Mesenchymal stem cell (in vitro differentiated cells and primary cell): Measurements from ENCODE around the gene SYNJ2.

Experiments used
- DNase-seq: peaks from one replicate; pipeline ENCODE4 v3.0.0-alpha.2; 2013
- H2AFZ ChIP-seq: one replicate; pipeline ENCODE4 v1.6.1; 2013; ENCODE audit warnings: low read depth, mild to moderate bottlenecking, control low read depth, inconsistent platforms, low read length, moderate library complexity
- H2AK5ac ChIP-seq: 2 replicates; pipeline ENCODE4 v1.6.1; 2013; ENCODE audit warnings: low read length, moderate library complexity, mild to moderate bottlenecking, inconsistent platforms; ENCODE audit not compliant: severe bottlenecking
- H2BK120ac ChIP-seq: one replicate; pipeline ENCODE4 v1.6.1; 2013; ENCODE audit warnings: low read depth, mild to moderate bottlenecking, inconsistent platforms, low read length, moderate library complexity
- H2BK12ac ChIP-seq, 2 experiments: one replicate each; pipeline ENCODE4 v1.6.1; 2013; ENCODE audit warnings: inconsistent platforms in 2 of 2, low read length in 2 of 2, mild to moderate bottlenecking in 2 of 2, moderate library complexity in 2 of 2, control low read depth in 1 of 2
- H2BK15ac ChIP-seq: one replicate; pipeline ENCODE4 v1.6.1; 2013; ENCODE audit warnings: mild to moderate bottlenecking, low read depth, inconsistent platforms; ENCODE audit not compliant: poor library complexity, severe bottlenecking
- H2BK5ac ChIP-seq: 2 replicates; pipeline ENCODE4 v1.6.1; 2013; ENCODE audit warnings: low read depth, mild to moderate bottlenecking, low read length, control low read depth, inconsistent platforms; ENCODE audit not compliant: poor library complexity, severe bottlenecking
- H3K14ac ChIP-seq, 2 experiments: one replicate each; pipeline ENCODE4 v1.6.1; 2013; ENCODE audit warnings: inconsistent platforms in 2 of 2, low read length in 2 of 2, control low read depth in 1 of 2, mild to moderate bottlenecking in 1 of 2, moderate library complexity in 1 of 2
- H3K18ac ChIP-seq, 2 experiments: one replicate each; pipeline ENCODE4 v1.6.1; 2013; ENCODE audit warnings: inconsistent platforms in 2 of 2, low read length in 2 of 2, control low read depth in 1 of 2, low read depth in 1 of 2, mild to moderate bottlenecking in 1 of 2
- H3K23ac ChIP-seq, 2 experiments: one replicate each; pipeline ENCODE4 v1.6.1; 2013; ENCODE audit warnings: inconsistent platforms in 2 of 2, low read length in 2 of 2, mild to moderate bottlenecking in 2 of 2, moderate library complexity in 2 of 2, control low read depth in 1 of 2
- H3K27ac ChIP-seq: 2 replicates; pipeline ENCODE4 v1.5.1; 2013; ENCODE audit warnings: mild to moderate bottlenecking, moderate library complexity, low read length, control low read depth, inconsistent platforms; ENCODE audit not compliant: poor library complexity, severe bottlenecking
- H3K27me3 ChIP-seq, 2 experiments: 2 replicates each; pipeline versions ENCODE4 v1.6.1 to v1.7.0; 2013; ENCODE audit warnings: low read length in 2 of 2, mild to moderate bottlenecking in 2 of 2, moderate library complexity in 2 of 2, control low read depth in 1 of 2, inconsistent platforms in 1 of 2; ENCODE audit not compliant: control insufficient read depth in 1 of 2, insufficient read depth in 1 of 2
- H3K36me3 ChIP-seq, 2 experiments: 2 replicates each; pipeline versions ENCODE4 v1.6.1 to v1.7.0; 2013; ENCODE audit warnings: low read length in 2 of 2, control low read depth in 1 of 2, inconsistent platforms in 1 of 2, low read depth in 1 of 2, mild to moderate bottlenecking in 1 of 2; ENCODE audit not compliant: insufficient read depth in 2 of 2, control insufficient read depth in 1 of 2
- H3K4ac ChIP-seq, 2 experiments: one replicate each; pipeline ENCODE4 v1.6.1; 2013; ENCODE audit warnings: inconsistent platforms in 2 of 2, low read length in 2 of 2, mild to moderate bottlenecking in 2 of 2, moderate library complexity in 2 of 2, control low read depth in 1 of 2, low read depth in 1 of 2
- H3K4me1 ChIP-seq: 2 replicates; pipeline ENCODE4 v1.6.1; 2013; ENCODE audit warnings: low read depth, low read length, control low read depth; ENCODE audit not compliant: control insufficient read depth, insufficient read depth
- H3K4me2 ChIP-seq: 2 replicates; pipeline ENCODE4 v1.6.1; 2013; ENCODE audit warnings: low read length, mild to moderate bottlenecking, inconsistent platforms; ENCODE audit not compliant: poor library complexity, severe bottlenecking
- H3K4me3 ChIP-seq, 2 experiments: 2 replicates each; pipeline versions ENCODE4 v1.5.1 to v1.7.0; 2013; ENCODE audit warnings: low read length in 2 of 2, mild to moderate bottlenecking in 2 of 2, control low read depth in 1 of 2, low read depth in 1 of 2; ENCODE audit not compliant: insufficient read depth in 1 of 2
- H3K79me1 ChIP-seq: replicated peaks from 2 replicates; pipeline ENCODE4 v1.6.1; 2013; ENCODE audit warnings: mild to moderate bottlenecking, control low read depth, low read length, inconsistent platforms; ENCODE audit not compliant: poor library complexity, severe bottlenecking
- H3K9ac ChIP-seq: 2 replicates; pipeline ENCODE4 v1.7.0; 2013; ENCODE audit warnings: mild to moderate bottlenecking, low read length, moderate library complexity
- H3K9me3 ChIP-seq: 2 replicates; pipeline ENCODE4 v1.7.0; 2013; ENCODE audit warnings: mild to moderate bottlenecking, low read length; ENCODE audit not compliant: control insufficient read depth
- H4K8ac ChIP-seq: one replicate; pipeline ENCODE4 v1.6.1; 2013; ENCODE audit warnings: inconsistent platforms, mild to moderate bottlenecking, low read length, moderate library complexity
- H4K91ac ChIP-seq: one replicate; pipeline ENCODE4 v1.6.1; 2013; ENCODE audit warnings: mild to moderate bottlenecking, low read length, inconsistent platforms
- WGBS: methylation state at CpG from one replicate; pipeline ENCODE4 v1.1.7; 2013; ENCODE audit warnings: mixed read lengths; 5-methylcytosine and 5-hydroxymethylcytosine counted together

Gene SYNJ2

DNA sequence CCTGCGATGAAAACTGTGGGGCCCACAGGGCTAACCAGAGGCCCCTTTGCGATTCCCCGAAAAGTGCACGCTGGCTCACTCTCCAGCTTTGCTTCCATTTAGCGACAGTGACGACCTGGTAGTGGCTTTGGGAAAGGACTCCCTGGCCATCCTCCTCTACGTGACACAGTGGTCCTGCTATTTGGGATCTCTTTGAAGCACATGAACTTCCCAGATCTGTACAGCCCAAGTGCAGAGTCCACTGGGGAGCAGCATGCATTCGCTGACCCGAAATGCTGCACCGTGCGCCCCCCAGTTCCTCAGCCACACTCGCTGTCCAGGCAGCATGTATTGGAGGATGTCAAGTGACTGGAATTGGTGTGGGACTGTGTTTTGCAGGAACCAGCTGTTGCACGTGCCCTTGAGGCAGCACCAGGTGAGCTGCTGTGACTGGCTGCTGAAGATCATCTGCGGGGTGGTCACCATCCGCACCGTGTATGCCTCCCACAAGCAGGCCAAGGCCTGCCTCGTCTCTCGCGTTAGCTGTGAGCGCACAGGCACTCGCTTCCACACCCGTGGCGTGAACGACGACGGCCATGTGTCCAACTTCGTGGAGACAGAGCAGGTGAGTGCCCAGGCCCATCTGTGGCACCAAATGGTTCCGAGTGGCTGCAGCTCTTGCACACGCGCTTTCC, 51.6 kb downstream of the SYNJ2 start:
- Histone ChIP-seq H3K4me3 (no peak overlapping the region), H3K4me1 (peaks cover 42% of the 10 kb centered on the region), H2BK15ac (no peak overlapping the region), H3K18ac (peak overlapping the region; percentile 25 to 98), H3K4me2 (no peak overlapping the region), H3K9ac (peak overlapping the region; percentile 87), H3K14ac (peak overlapping the region in 1 of 2 experiments; percentile 95), H3K27ac (peak overlapping the region; percentile 24), H2BK12ac (peak overlapping the region; percentile 81 to 99), H2BK120ac (peak overlapping the region; percentile 37), H4K91ac (peak overlapping the region; percentile 71), H3K27me3 (no peaks in the 10 kb centered on the region), H2AK5ac (peak overlapping the region; percentile 21), H3K36me3 (peaks cover 42 to 51% of the 10 kb centered on the region in 2 experiments), H3K4ac (peak overlapping the region in 1 of 2 experiments; percentile 85), H4K8ac (peak overlapping the region; percentile 59), H3K9me3 (no peaks in the 10 kb centered on the region), H2AFZ (no peak overlapping the region), H2BK5ac (no peak overlapping the region), H3K79me1 (peaks cover 13% of the 10 kb centered on the region), H3K23ac (peak overlapping the region in 1 of 2 experiments; percentile 54)
- DNase-seq, result no peak
- WGBS, result 97% methylated on average over 30 of the region's 30 CpGs

DNA sequence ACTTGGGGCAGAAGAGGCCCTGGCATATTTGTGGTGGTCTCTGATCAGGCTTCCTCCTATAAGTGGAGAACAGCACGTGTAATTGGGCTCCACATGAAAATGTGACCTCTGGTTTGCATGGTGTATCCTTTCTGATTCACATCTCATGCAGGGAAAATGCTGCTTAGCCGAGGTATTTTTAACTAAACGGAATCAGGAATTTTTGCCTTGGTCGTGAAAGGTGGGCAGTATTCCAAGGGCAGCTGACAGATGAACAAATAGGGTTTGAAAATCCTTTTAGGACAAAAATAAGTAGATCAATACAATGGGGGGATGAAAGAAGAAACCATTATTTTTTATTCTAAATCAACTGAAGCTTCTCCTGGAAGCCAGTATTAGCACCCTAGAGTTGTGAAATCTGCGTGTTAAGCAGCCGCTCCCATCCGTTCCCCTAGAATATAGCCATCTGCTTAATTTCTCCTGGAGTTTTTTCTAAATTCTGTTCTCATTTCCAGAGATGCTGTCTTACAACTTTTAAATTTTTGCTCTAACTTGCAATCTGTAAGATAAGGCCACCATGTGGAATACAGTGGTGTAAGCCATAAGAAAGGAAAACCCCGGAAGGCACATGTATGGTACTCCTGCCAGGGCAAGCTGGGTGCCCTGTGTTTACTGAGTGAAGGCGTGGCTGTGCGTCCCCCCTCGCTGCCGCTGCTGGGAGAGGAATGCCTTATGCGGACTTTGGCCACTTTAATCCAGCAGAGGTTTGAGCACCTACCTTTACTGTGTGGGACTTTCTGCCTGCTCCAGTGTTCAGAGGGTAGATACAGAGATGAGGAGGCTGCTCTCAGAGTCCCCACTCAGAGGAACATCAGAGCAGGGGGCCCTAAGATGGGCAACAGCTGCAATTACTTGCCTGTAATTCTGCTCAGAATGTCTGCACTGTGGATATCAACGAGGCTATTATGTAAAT, 52.4 kb downstream of the SYNJ2 start:
- H3K79me1 ChIP-seq, result peaks cover 10% of the 10 kb centered on the region
- peak overlapping the region; percentile 87 for H3K9ac ChIP-seq
- peak; percentile 26 for DNase-seq
- H3K23ac ChIP-seq, result no peak overlapping the region
- WGBS, result 95% methylated on average over 14 of the region's 14 CpGs
- H4K91ac ChIP-seq, result peak overlapping the region; percentile 71
- no peak overlapping the region for H2BK120ac ChIP-seq
- H3K4me3 ChIP-seq, result no peak overlapping the region
- peak overlapping the region; percentile 59 for H4K8ac ChIP-seq
- H3K4me1 ChIP-seq, result peaks cover 40% of the 10 kb centered on the region
- no peaks in the 10 kb centered on the region for H3K9me3 ChIP-seq
- no peak overlapping the region for H3K4me2 ChIP-seq
- H3K14ac ChIP-seq, result no peak overlapping the region
- peak overlapping the region; percentile 58 to 98 for H3K18ac ChIP-seq
- H2AK5ac ChIP-seq, result peak overlapping the region; percentile 32
- no peak overlapping the region for H2BK5ac ChIP-seq
- peak overlapping the region; percentile 11 for H3K27ac ChIP-seq
- H2BK15ac ChIP-seq, result no peak overlapping the region
- H3K4ac ChIP-seq, result peak overlapping the region in 1 of 2 experiments; percentile 85
- peak overlapping the region; percentile 81 to 99 for H2BK12ac ChIP-seq
- H2AFZ ChIP-seq, result no peak overlapping the region
- peaks cover 39 to 55% of the 10 kb centered on the region in 2 experiments for H3K36me3 ChIP-seq
- H3K27me3 ChIP-seq, result no peaks in the 10 kb centered on the region

DNA sequence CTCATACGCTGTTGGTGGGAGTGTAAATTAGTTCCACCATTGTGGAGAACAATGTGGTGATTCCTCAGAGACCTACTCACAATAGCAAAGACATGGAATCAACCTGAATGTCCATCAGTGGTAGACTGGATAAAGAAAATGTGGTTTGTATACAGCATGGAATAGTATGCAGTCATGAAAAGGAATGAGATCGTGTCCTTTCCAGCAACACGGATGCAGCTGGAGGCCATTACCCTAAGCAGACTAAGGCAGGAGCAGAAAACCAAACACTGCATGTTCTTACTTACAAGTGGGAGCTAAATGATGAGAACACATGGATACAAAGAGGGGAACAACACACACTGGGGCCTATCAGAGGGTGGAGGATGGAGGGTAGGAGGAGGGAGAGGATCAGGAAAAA, 54.6 kb downstream of the SYNJ2 start:
- no peak overlapping the region for H3K4ac ChIP-seq
- H3K79me1 ChIP-seq, result peaks cover 10% of the 10 kb centered on the region
- H4K8ac ChIP-seq, result no peak overlapping the region
- 94% methylated on average over 3 of the region's 3 CpGs for WGBS
- H3K4me1 ChIP-seq, result peaks cover 51% of the 10 kb centered on the region
- no peak overlapping the region for H2BK5ac ChIP-seq
- H3K9me3 ChIP-seq, result no peaks in the 10 kb centered on the region
- H3K27ac ChIP-seq, result no peak overlapping the region
- H3K4me2 ChIP-seq, result no peak overlapping the region
- H2BK120ac ChIP-seq, result no peak overlapping the region
- H3K36me3 ChIP-seq, result peaks cover 35 to 54% of the 10 kb centered on the region in 2 experiments
- DNase-seq, result no peak
- H3K18ac ChIP-seq, result no peak overlapping the region
- no peak overlapping the region for H2AFZ ChIP-seq
- no peak overlapping the region for H2BK15ac ChIP-seq
- no peak overlapping the region for H2BK12ac ChIP-seq
- H3K27me3 ChIP-seq, result no peaks in the 10 kb centered on the region
- H2AK5ac ChIP-seq, result no peak overlapping the region
- no peak overlapping the region for H3K9ac ChIP-seq
- no peak overlapping the region for H3K14ac ChIP-seq
- H3K23ac ChIP-seq, result no peak overlapping the region
- H3K4me3 ChIP-seq, result no peak overlapping the region
- no peak overlapping the region for H4K91ac ChIP-seq

DNA sequence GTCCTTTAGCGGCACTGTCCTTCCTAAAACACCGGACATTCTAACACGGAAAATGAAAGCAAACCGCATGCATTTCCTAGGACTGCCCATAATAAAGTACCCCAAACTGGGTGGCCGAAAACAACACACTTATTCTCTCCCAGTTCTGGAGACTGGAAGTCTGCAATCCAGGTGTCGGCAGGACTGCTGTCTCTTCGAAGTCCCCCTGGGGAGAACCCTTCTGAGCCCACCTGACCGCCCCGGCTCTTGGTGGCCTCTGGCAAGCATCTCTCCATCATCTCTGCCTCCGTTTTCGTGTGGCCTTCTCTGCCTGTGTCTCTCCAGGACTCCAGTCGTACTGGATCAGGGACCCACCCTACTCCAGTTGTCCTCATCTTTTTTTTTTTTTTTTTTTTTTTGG, 55.4 kb downstream of the SYNJ2 start:
- Histone ChIP-seq H3K23ac (no peak overlapping the region), H2AFZ (no peak overlapping the region), H3K9me3 (no peaks in the 10 kb centered on the region), H4K8ac (peak overlapping the region; percentile 48), H3K14ac (no peak overlapping the region), H4K91ac (no peak overlapping the region), H3K4ac (no peak overlapping the region), H3K18ac (no peak overlapping the region), H3K79me1 (peaks cover 10% of the 10 kb centered on the region), H2BK120ac (no peak overlapping the region), H2AK5ac (no peak overlapping the region), H3K27ac (no peak overlapping the region), H2BK15ac (no peak overlapping the region), H3K4me2 (no peak overlapping the region), H3K27me3 (no peaks in the 10 kb centered on the region), H3K9ac (no peak overlapping the region), H3K4me1 (peaks cover 53% of the 10 kb centered on the region), H3K36me3 (peaks cover 35 to 54% of the 10 kb centered on the region in 2 experiments), H2BK12ac (no peak overlapping the region), H3K4me3 (no peak overlapping the region), H2BK5ac (no peak overlapping the region)
- DNase-seq, result no peak
- WGBS, result 98% methylated on average over 12 of the region's 12 CpGs
